B cell (primary cell): ENCODE data around the gene CALCOCO1.

ENCODE experiments used
- EZH2 ChIP-seq: IDR thresholded peaks from 2 replicates; pipeline ENCODE4 v1.6.1; 2012; ENCODE audit warnings: borderline replicate concordance, low read depth, mild to moderate bottlenecking, moderate library complexity, low read length; ENCODE audit not compliant: insufficient read depth, poor library complexity, severe bottlenecking
- TF ChIP-seq, protein P1 (sequence below): fragments of 200-600 bp; IDR thresholded peaks from one replicate; pipeline ENCODE4 v1.8.0; 2022; ENCODE audit warnings: antibody characterized with exemption, mild to moderate bottlenecking

DNA sequence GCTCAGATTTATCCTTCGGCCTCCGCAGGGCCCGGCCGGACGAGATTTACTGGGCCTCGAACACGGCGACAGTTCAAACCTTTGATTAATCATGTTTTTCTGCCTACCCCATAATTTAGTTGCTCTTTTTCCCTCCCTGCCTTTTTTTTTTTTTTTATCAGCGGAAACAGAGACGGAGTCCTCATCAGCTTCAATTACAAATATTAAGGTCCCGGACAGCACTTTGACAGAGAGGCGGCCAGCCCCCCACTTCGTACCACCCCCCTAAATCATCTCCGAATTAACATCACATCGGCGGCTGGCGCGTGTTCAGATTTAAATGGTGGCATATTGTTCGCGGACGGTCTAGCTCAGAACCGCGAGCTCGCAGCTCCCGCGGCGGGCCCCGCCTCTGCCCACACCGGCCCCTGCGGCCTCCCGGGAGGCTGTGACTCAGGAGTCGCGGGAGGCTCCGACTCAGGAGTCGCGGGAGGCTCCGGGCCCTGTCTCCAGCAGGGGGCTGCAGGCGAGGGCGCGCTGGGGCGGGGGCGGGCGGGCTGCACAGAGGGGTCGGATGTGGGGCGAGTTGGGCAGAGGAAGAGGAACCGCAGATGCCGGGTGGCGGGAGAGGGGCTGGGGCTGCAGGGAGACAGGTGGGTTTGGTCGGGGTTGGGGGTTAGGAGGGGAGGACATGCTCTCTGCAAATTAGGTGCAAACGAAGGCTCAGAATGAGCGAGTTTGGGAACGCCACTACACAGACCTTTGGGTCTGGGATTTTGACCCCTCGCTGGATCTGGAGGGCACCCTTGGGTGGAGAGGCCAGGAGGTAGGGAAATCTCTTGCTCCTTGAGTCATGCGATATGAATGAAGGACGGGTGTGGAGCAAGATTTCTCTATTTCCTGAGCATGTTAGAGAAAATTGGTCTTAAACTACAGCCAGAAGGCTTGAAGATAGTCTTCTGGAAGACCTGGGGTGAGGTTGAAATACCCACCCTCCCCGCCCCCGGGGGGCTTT is 31.8 kb downstream of the CALCOCO1 start:
- TF ChIP-seq, protein P1, sequence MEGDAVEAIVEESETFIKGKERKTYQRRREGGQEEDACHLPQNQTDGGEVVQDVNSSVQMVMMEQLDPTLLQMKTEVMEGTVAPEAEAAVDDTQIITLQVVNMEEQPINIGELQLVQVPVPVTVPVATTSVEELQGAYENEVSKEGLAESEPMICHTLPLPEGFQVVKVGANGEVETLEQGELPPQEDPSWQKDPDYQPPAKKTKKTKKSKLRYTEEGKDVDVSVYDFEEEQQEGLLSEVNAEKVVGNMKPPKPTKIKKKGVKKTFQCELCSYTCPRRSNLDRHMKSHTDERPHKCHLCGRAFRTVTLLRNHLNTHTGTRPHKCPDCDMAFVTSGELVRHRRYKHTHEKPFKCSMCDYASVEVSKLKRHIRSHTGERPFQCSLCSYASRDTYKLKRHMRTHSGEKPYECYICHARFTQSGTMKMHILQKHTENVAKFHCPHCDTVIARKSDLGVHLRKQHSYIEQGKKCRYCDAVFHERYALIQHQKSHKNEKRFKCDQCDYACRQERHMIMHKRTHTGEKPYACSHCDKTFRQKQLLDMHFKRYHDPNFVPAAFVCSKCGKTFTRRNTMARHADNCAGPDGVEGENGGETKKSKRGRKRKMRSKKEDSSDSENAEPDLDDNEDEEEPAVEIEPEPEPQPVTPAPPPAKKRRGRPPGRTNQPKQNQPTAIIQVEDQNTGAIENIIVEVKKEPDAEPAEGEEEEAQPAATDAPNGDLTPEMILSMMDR, result no peak
- no peak for TF ChIP-seq EZH2
